Activated naive CD4-positive, alpha-beta T cell treated with anti-CD3 and anti-CD28 coated beads, Interleukin-2, amount 50 U/mL, for 72 hours (primary cell): ENCODE results near the gene GAB3. TPM values are rescaled to one million over a fixed set of nuclear protein-coding genes. Genes with fewer than 3 reads are reported as not detected.

Experiments used
- ATAC-seq, 2 donors: fragments of 150-1000 bp; cut with Tn5 transposase; 2 replicates each; pipeline ENCODE4 v1.10.0; 2021; ENCODE audit warnings: mild to moderate bottlenecking in 2 of 2, moderate library complexity in 2 of 2
- DNase-seq, 2 donors: peaks; one replicate each; pipeline ENCODE4 v3.0.0; 2021 to 2022; ENCODE audit warnings: low spot score in 2 of 2
- H3K27ac Mint-ChIP-seq, 2 donors: one replicate each; pipeline ENCODE4 v1.8.0; 2022; ENCODE audit warnings: mild to moderate bottlenecking in 2 of 2, mixed read lengths in 2 of 2
- H3K36me3 Mint-ChIP-seq, 2 donors: one replicate each; pipeline ENCODE4 v1.8.0; 2022; ENCODE audit warnings: mixed read lengths in 2 of 2
- H3K9me3 Mint-ChIP-seq, 2 donors: one replicate each; pipeline ENCODE4 v1.8.0; 2022; ENCODE audit warnings: mixed read lengths in 2 of 2
- total RNA-seq, 2 donors: library from RNA; stranded (reverse); gene quantifications; one replicate each; pipeline ENCODE4 v1.2.3, GENCODE V29; 2022

Gene GAB3
- total RNA-seq, 2 donors from 2014 or later: 3.3 to 4.0 TPM

GRCh38 chrX:154731881-154732280, 19.0 kb downstream of the GAB3 start:
- Mint-ChIP-seq H3K9me3 (peaks cover 0 to 4% of the 10 kb centered on the region in 2 donors), H3K36me3 (peaks cover 0 to 2% of the 10 kb centered on the region in 2 donors), H3K27ac (no peak overlapping the region)
- DNase-seq (no peak), ATAC-seq (no peak)

GRCh38 chrX:154731184-154731583, 19.7 kb downstream of the GAB3 start:
- Mint-ChIP-seq H3K27ac (no peak overlapping the region), H3K36me3 (no peaks in the 10 kb centered on the region), H3K9me3 (peaks cover 0 to 4% of the 10 kb centered on the region in 2 donors)
- DNase-seq (no peak), ATAC-seq (no peak)

- H3K36me3 Mint-ChIP-seq: no peaks in the 10 kb centered on the region
- no peak for DNase-seq
- H3K9me3 Mint-ChIP-seq: peaks cover 0 to 4% of the 10 kb centered on the region in 2 donors
- no peak for ATAC-seq
- no peak overlapping the region for H3K27ac Mint-ChIP-seq
These were observed 20.5 kb downstream of the GAB3 start for GRCh38 chrX:154730253-154730891.

- H3K9me3 Mint-ChIP-seq: peaks cover 0 to 4% of the 10 kb centered on the region in 2 donors
These were observed 21.4 kb downstream of the GAB3 start for GRCh38 chrX:154729439-154729838.

GRCh38 chrX:154728431-154729190, 22.3 kb downstream of the GAB3 start:
- Mint-ChIP-seq H3K36me3 (no peaks in the 10 kb centered on the region), H3K9me3 (peaks cover 0 to 4% of the 10 kb centered on the region in 2 donors), H3K27ac (no peak overlapping the region)
- ATAC-seq (peak in 1 of 2 donors; percentile 35), DNase-seq (no peak)

More at GRCh38 chrX:154729439-154729838, 21.4 kb downstream of the GAB3 start:
- Mint-ChIP-seq H3K36me3 (no peaks in the 10 kb centered on the region), H3K27ac (no peak overlapping the region)
- ATAC-seq: no peak
- no peak for DNase-seq

- no peaks in the 10 kb centered on the region for H3K36me3 Mint-ChIP-seq
- ATAC-seq (no peak), DNase-seq (no peak)
- H3K9me3 Mint-ChIP-seq: peaks cover 0 to 4% of the 10 kb centered on the region in 2 donors
- H3K27ac Mint-ChIP-seq: no peak overlapping the region
These were observed 23.0 kb downstream of the GAB3 start for GRCh38 chrX:154727871-154728270.

GRCh38 chrX:154727418-154727817, 23.5 kb downstream of the GAB3 start:
- DNase-seq (no peak), ATAC-seq (no peak)
- peaks cover 0 to 4% of the 10 kb centered on the region in 2 donors for H3K9me3 Mint-ChIP-seq
- peak overlapping the region in 1 of 2 donors; percentile 13 for H3K27ac Mint-ChIP-seq
- no peaks in the 10 kb centered on the region for H3K36me3 Mint-ChIP-seq

GRCh38 chrX:154724993-154725756, 25.7 kb downstream of the GAB3 start:
- H3K36me3 Mint-ChIP-seq: peaks cover 0 to 11% of the 10 kb centered on the region in 2 donors
- ATAC-seq: peak; percentile 42 to 52
- DNase-seq: no peak
- peaks cover 0 to 4% of the 10 kb centered on the region in 2 donors for H3K9me3 Mint-ChIP-seq
- H3K27ac Mint-ChIP-seq: peak overlapping the region in 1 of 2 donors; percentile 65

GRCh38 chrX:154721155-154721554, 29.7 kb downstream of the GAB3 start:
- ATAC-seq: no peak
- DNase-seq: no peak
- Mint-ChIP-seq H3K9me3 (no peaks in the 10 kb centered on the region), H3K27ac (no peak overlapping the region), H3K36me3 (peaks cover 0 to 11% of the 10 kb centered on the region in 2 donors)

GRCh38 chrX:154720067-154720466, 30.8 kb downstream of the GAB3 start:
- ATAC-seq: peak in 1 of 2 donors; percentile 35
- Mint-ChIP-seq H3K9me3 (no peaks in the 10 kb centered on the region), H3K27ac (no peak overlapping the region), H3K36me3 (peaks cover 0 to 11% of the 10 kb centered on the region in 2 donors)
- no peak for DNase-seq

- Mint-ChIP-seq H3K9me3 (no peaks in the 10 kb centered on the region), H3K27ac (peak overlapping the region; percentile 58 to 79), H3K36me3 (peaks cover 0 to 11% of the 10 kb centered on the region in 2 donors)
- ATAC-seq: peak; percentile 81 to 90
- DNase-seq: peak in 1 of 2 donors; percentile 22
These were observed 31.7 kb downstream of the GAB3 start for GRCh38 chrX:154719132-154719675.

GRCh38 chrX:154718616-154719015, 32.3 kb downstream of the GAB3 start:
- no peak for ATAC-seq

GRCh38 chrX:154717824-154718223, 33.1 kb downstream of the GAB3 start:
- ATAC-seq (no peak), DNase-seq (no peak)
- Mint-ChIP-seq H3K9me3 (no peaks in the 10 kb centered on the region), H3K36me3 (peaks cover 0 to 11% of the 10 kb centered on the region in 2 donors), H3K27ac (peak overlapping the region; percentile 79 to 88)

More at GRCh38 chrX:154718616-154719015, 32.3 kb downstream of the GAB3 start:
- Mint-ChIP-seq H3K27ac (peak overlapping the region; percentile 79 to 88), H3K9me3 (no peaks in the 10 kb centered on the region), H3K36me3 (peaks cover 0 to 11% of the 10 kb centered on the region in 2 donors)
- no peak for DNase-seq

GRCh38 chrX:154715825-154716224, 35.1 kb downstream of the GAB3 start:
- peaks cover 0 to under 1% of the 10 kb centered on the region in 2 donors for H3K36me3 Mint-ChIP-seq
- no peaks in the 10 kb centered on the region for H3K9me3 Mint-ChIP-seq
- ATAC-seq (no peak), DNase-seq (no peak)
- no peak overlapping the region for H3K27ac Mint-ChIP-seq

GRCh38 chrX:154714925-154715324, 36.0 kb downstream of the GAB3 start:
- Mint-ChIP-seq H3K36me3 (no peaks in the 10 kb centered on the region), H3K27ac (no peak overlapping the region), H3K9me3 (no peaks in the 10 kb centered on the region)
- DNase-seq: peak in 1 of 2 donors; percentile 48
- peak in 1 of 2 donors; percentile 28 for ATAC-seq
